DMS53 treated with DMSO at 0.1 percent for 48 hours (cell line): ENCODE results near the gene RPL27.

Experiments
- DNase-seq: peaks from one replicate; lab custom pipeline; 2025; ENCODE audit not compliant: unreplicated experiment; lab: John Stamatoyannopoulos, UW

The RPL27 gene

GRCh38 chr17:43020789-43021740 lies 22.8 kb downstream of the RPL27 start:
- DNase-seq = no peak

- peak; percentile 89 for DNase-seq
Measured at GRCh38 chr17:43021741-43022512, 23.7 kb downstream of the RPL27 start, which contains the start of gene VAT1. Gene VAT1, minus strand, starts transcription at chr17:43022385. Its CDS starts 63 bp downstream, at chr17:43022322.

DNA sequence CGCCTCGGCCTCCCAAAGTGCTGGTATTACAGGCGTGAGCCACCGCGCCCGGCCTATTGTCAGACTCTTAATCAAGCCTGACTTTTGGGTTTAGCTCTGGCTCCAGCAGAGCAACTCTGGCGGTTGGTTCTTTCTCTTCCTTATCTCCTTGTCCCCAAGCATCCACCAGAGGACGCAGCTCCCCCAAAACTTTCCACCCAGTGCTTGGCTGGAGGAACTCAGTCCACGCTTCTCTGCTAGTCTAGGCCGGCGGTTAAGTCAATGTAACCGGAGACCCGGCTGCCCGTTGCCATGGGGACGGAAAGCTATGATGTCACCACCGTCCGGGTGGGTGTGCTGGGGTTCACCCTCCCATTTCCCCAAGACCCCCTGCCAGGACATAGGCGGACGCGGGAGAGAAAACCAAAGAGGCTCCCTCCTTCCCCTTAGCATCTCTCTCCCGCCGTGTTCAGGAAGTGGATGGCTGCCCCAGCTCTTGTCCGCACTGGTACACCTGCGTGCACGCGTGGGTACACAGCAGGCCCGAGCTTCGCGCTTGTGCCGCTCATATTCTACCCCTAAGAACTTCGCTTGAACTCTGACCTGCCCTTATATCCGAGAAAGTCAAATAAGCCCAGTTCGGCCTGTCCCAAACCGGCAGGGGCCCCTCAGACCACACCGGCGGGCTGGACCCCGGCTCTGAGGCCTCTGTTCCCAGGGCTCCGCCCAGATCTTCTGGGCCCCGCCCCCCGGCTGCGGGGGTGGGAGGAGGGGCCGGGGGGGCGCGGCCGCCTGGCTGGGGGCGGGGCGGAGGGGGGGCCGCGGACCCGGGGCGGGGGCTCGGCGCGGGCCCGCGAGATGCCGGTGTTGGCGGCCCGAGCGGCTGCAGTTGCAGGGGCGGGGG lies 26.4 kb downstream of the RPL27 start, which contains the start of gene RND2:
TSS of gene RND2 (plus strand) at position 825 of the 883 bp plus-strand sequence. CDS start 117 bp downstream, outside the sequence.
- DNase-seq = peak; percentile 95

DNA sequence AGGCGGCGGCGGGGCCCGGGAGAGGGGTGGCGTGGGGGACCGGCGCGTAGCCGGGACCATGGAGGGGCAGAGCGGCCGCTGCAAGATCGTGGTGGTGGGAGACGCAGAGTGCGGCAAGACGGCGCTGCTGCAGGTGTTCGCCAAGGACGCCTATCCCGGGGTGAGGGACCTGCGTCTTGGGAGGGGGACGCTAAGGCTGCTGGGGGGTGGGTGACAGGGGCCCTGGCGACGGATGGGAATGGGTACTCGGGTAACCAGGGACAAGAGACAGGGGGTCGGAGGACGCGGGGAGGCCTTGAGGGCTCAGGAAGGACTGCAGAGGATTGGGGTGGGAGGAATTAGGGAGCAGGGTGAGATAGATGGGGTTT lies 27.1 kb downstream of the RPL27 start:
- no peak for DNase-seq

DNA sequence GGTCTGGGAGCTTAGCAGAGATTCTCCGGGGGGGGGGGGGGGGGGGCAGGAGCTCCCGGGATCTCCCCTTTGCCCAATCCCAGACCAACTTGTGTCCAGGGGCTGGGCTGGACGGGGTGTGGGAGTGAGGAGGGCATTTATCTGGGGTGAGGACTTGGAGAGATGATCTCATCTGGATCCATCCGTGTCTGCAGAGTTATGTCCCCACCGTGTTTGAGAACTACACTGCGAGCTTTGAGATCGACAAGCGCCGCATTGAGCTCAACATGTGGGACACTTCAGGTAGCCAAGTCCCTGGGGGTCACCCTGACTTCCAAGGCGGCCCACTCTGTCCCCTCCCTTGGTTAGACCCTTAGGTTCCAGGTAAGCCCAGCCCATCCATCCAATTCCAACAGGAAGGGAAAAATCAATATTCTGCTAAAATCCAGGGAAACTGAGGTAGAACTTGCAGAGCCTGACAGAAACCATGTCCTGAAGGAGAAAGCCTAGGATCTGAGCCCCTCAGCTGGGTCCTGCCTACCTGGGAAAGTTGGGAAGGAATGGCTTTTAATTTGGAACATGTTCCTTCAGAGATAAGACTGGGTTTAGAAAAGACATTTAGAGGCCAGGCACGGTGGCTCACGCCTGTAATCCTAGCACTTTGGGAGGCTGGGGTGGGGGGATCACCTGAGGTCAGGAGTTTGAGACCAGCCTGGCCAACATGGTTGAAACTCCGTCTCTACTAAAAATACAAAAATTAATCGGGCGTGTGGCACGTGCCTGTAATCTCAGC lies 27.7 kb downstream of the RPL27 start:
- DNase-seq = no peak

DNA sequence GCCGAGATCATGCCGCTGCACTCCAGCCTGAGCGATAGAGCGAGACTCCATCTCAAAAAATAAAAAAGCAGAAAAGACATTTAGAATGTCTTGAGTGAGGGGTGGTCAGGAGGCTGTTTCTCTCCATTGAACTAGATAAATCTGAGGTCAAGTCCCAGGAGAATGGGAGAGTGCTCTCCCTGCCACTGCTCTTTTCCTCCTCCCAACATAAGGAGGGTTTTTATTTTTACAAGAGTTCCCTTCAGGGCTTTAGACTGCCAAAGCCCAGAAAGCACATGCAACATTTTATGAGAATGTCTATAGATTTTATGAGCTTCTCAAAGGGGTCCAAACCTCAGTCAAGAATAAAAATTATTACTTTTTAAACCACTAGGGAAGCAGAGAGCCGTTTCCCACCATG lies 28.4 kb downstream of the RPL27 start:
- no peak for DNase-seq

DNA sequence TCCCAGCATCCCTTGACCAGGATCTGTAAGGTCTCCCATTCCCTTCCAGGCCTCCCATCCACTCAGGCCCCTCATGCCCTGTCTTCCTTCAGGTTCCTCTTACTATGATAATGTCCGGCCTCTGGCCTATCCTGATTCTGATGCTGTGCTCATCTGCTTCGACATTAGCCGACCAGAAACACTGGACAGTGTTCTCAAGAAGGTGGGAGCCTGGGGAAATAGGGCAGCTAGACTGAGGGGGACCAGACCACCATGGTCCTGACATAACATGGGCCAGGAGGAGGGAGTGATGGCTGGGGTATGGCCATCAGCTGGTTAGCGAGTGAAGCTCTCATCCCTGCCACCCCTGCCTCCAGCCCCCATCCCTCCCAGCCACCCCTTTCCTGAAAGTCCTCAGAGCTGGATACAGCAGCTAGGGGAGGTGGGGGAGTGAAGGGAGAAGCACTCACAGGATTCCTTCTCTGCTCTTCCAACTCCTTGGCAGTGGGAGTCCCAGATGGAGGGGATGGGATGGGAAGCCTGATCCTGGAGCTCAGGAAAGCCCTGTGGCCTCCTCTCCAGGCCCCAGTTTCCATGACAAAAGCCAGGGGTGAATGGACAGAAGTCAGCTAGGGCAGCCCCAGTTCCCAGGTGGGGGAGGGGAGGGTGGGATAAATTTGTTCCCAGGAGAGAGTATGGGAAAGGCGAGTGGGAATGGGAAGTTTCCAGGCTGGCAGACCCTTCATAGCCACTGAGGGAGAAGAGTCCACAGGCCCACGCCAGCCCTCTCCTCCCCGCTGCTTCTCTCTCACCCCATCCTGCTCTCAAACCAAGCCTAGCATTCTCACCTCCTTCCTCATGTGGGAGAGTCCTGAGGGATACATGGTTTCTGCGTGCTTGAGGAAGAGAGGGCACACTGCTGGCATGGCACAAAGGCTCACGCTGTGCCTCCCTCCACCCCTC lies 29.1 kb downstream of the RPL27 start:
- DNase-seq = no peak

DNA sequence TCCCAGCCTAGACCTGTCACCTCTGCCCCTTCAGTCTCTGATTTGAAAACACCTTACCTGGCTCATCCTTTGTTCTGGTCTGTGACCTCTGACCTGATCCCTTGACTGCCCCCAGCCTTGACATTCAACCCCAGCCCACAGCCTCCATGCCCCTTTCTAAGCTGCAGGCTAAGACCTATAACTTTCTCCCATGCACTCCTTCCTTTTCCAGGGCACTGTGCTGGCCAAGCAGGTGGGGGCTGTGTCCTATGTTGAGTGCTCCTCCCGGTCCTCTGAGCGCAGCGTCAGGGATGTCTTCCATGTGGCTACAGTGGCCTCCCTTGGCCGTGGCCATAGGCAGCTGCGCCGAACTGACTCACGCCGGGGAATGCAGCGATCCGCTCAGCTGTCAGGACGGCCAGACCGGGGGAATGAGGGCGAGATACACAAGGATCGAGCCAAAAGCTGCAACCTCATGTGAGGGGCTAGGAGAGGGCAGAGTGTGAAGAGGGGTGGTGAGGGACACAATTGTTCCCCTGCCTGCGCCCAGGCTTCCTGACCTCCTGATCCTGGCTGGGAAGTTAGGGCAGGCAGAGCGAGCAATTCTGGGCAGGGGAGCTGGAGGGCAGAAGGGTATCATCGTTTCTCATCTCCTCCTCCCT lies 30.1 kb downstream of the RPL27 start:
- no peak for DNase-seq

- DNase-seq = no peak
Measured at GRCh38 chr17:43030137-43030767, 32.0 kb downstream of the RPL27 start.

- no peak for DNase-seq
Measured at GRCh38 chr17:43031666-43032065, 33.4 kb downstream of the RPL27 start.

DNA sequence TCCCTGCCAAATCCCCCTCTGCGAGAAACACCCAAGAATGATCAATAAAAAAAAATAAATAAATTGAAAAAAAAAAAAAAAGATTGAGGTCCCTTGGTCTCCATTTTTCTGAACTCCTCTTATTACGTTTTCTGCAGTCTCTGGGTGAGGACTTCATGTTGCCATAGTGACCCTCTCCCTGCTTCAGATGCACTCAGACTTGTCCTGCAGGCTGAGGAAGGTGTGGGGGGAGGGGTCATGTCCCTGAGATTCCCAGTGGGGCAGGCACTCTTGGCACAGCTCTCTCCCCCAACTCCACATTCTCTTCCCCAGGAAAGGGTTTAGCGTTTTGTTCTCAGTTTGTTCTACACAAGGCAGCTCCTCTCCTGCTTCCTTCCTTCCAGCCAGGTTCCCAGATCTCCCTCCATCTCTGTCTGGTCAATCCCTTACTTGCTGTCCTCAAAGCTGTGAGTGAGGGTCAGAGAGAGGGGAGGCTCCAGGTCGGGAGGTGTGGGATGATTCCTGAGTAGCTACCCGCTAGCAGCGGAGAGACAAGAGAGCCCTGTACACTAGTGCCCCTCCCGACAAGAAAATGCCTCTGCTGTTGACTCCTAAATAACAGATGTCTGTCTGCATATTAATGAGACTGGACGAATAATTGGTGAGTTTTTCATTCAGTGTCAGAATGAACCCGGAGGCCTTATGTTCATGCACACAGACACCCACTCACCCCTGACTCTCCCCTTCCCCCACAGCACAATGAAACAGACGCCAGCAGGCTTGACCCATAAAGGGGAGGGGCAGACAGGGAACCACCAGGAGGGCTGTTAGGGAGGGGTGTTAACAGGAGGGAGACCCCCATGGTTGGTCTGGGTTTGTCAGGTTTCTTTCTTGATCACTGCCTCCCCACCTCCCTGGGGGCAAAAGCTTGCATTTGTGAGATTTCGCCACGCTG lies 36.0 kb downstream of the RPL27 start:
- DNase-seq = no peak

- no peak for DNase-seq
Measured at GRCh38 chr17:43034894-43035293, 36.7 kb downstream of the RPL27 start.

- no peak for DNase-seq
Measured at GRCh38 chr17:43039646-43040045, 41.4 kb downstream of the RPL27 start.

DNA sequence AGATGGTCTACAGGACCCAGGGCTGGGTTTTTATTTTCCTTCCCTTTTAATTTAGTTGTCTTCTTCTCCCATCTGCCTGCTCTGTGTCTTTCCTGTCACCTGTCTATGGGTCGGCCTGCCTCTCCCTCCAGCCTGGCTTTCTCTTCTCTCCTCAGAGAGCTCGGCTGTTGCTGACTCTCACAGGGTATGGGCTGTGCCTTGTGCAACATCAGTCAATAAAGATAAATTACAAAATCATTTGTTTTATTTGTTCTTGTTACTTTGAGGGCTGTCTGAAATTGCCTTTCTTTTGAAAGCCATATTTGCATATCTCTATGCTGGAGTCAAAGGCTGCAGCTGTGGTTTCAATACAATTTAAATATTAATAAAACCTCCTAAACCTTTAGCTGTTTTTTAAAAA lies 42.4 kb downstream of the RPL27 start:
- no peak for DNase-seq

GRCh38 chr17:43042025-43042628 lies 43.9 kb downstream of the RPL27 start:
- no peak for DNase-seq

GRCh38 chr17:43043307-43043706 lies 45.1 kb downstream of the RPL27 start:
- no peak for DNase-seq

DNA sequence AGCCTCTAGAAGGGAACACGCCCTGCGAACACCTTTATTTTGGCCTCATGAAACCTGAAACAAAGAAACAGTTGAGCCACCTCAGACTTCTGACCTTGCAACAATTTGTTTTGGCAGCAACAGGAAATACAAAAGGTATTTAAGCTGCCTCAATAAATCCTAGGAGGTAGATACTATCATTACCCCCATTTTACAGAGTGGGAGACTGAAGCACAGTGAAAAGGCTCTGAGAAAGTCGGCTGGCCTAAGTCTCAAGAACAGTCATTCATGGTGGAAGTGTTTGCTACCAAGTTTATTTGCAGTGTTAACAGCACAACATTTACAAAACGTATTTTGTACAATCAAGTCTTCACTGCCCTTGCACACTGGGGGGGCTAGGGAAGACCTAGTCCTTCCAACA lies 45.8 kb downstream of the RPL27 start:
- no peak for DNase-seq
